GM23338 (cell line): ENCODE measurements around the gene UBE2Z. TPM values are rescaled to one million over a fixed set of nuclear protein-coding genes. Genes with fewer than 3 reads are reported as not detected.
A peak's percentile ranks its signal among the peaks of the same experiment; 100 is the strongest.

Experiments
- ATAC-seq: fragments of 200-7000 bp; cut with Tn5 transposase; 3 replicates; pipeline ENCODE4 v1.9.1; 2020
- DNase-seq: peaks from one replicate; pipeline ENCODE4 v3.0.0-alpha.2; 2015; ENCODE audit warnings: low spot score
- H2AFZ ChIP-seq: fragments of 200-600 bp; sonication (generic); 2 replicates; pipeline ENCODE4 v1.8.0; 2016; ENCODE audit warnings: antibody characterized with exemption, mild to moderate bottlenecking, moderate library complexity
- H3F3A ChIP-seq: fragments of 200-600 bp; sonication (generic); replicated peaks from 2 replicates; pipeline ENCODE4 v1.8.0; 2017; ENCODE audit warnings: antibody characterized with exemption, mixed run types, low read depth
- H3K27ac ChIP-seq: fragments of 200-600 bp; sonication (generic); 2 replicates; pipeline ENCODE4 v1.6.1; 2016; ENCODE audit warnings: low read depth
- H3K27me3 ChIP-seq: fragments of 200-600 bp; sonication (generic); 2 replicates; pipeline ENCODE4 v1.8.0; 2016; ENCODE audit warnings: mild to moderate bottlenecking, mixed run types, moderate library complexity; ENCODE audit not compliant: insufficient read depth
- H3K36me3 ChIP-seq: fragments of 200-600 bp; sonication (generic); 2 replicates; pipeline ENCODE4 v1.8.0; 2016; ENCODE audit warnings: mild to moderate bottlenecking; ENCODE audit not compliant: insufficient read depth
- H3K4me1 ChIP-seq: fragments of 200-600 bp; sonication (generic); 2 replicates; pipeline ENCODE4 v1.8.0; 2016; ENCODE audit warnings: mild to moderate bottlenecking, moderate library complexity; ENCODE audit not compliant: insufficient read depth
- H3K4me2 ChIP-seq: fragments of 200-600 bp; sonication (generic); 2 replicates; pipeline ENCODE4 v1.7.1; 2017; ENCODE audit warnings: mixed run types
- H3K4me3 ChIP-seq: fragments of 200-600 bp; sonication (generic); 2 replicates; pipeline ENCODE4 v1.6.1; 2016; ENCODE audit warnings: mixed run types
- H3K79me2 ChIP-seq: fragments of 200-600 bp; sonication (generic); replicated peaks from 2 replicates; pipeline ENCODE4 v1.8.0; 2017; ENCODE audit warnings: mild to moderate bottlenecking; ENCODE audit not compliant: insufficient read depth
- H3K9me2 ChIP-seq: fragments of 200-600 bp; sonication (generic); 2 replicates; pipeline ENCODE4 v1.8.0; 2017; ENCODE audit not compliant: insufficient read depth
- H4K20me1 ChIP-seq: fragments of 200-600 bp; sonication (generic); replicated peaks from 2 replicates; pipeline ENCODE4 v1.8.0; 2017; ENCODE audit warnings: mild to moderate bottlenecking; ENCODE audit not compliant: insufficient read depth
- H3K27ac Mint-ChIP-seq: 2 replicates; pipeline ENCODE4 v1.8.0; 2020; ENCODE audit warnings: inconsistent platforms, mild to moderate bottlenecking, moderate library complexity, mixed read lengths
- H3K27me3 Mint-ChIP-seq: 3 replicates; pipeline ENCODE4 v1.8.0; 2022; ENCODE audit warnings: low read depth, mild to moderate bottlenecking, moderate library complexity, mixed read lengths, inconsistent platforms; ENCODE audit not compliant: insufficient read depth, poor library complexity
- H3K36me3 Mint-ChIP-seq: 3 replicates; pipeline ENCODE4 v1.8.0; 2021; ENCODE audit warnings: low read depth, mild to moderate bottlenecking, inconsistent platforms, moderate library complexity, mixed read lengths
- H3K4me1 Mint-ChIP-seq: 3 replicates; pipeline ENCODE4 v1.8.0; 2020; ENCODE audit warnings: mild to moderate bottlenecking, inconsistent platforms, mixed read lengths
- H3K4me3 Mint-ChIP-seq: 3 replicates; pipeline ENCODE4 v1.8.0; 2021; ENCODE audit warnings: moderate library complexity, mild to moderate bottlenecking, inconsistent platforms, mixed read lengths
- H3K9me3 Mint-ChIP-seq: 3 replicates; pipeline ENCODE4 v1.8.0; 2020; ENCODE audit warnings: moderate library complexity, mild to moderate bottlenecking, inconsistent platforms, mixed read lengths
- ETS1 ChIP-seq: IDR thresholded peaks from 2 replicates; pipeline ENCODE4 v1.6.1; 2016; ENCODE audit warnings: antibody characterized with exemption
- EZH2 ChIP-seq: fragments of 200-600 bp; sonication (generic); IDR thresholded peaks from one replicate; pipeline ENCODE4 v1.8.0; 2017; ENCODE audit warnings: antibody characterized with exemption, mild to moderate bottlenecking, low read depth; ENCODE audit not compliant: unreplicated experiment
- JUNB ChIP-seq: IDR thresholded peaks from one replicate; pipeline ENCODE4 v1.6.1; 2016; ENCODE audit warnings: antibody characterized with exemption; ENCODE audit not compliant: unreplicated experiment
- NANOG ChIP-seq: IDR thresholded peaks from 2 replicates; pipeline ENCODE4 v1.6.1; 2016; ENCODE audit warnings: antibody characterized with exemption, borderline replicate concordance
- REST ChIP-seq: IDR thresholded peaks from one replicate; pipeline ENCODE4 v1.6.1; 2018; ENCODE audit warnings: antibody characterized with exemption; ENCODE audit not compliant: unreplicated experiment
- STAT1 ChIP-seq: IDR thresholded peaks from one replicate; pipeline ENCODE4 v1.6.1; 2016; ENCODE audit warnings: antibody characterized with exemption; ENCODE audit not compliant: unreplicated experiment
- ZNF114 ChIP-seq: fragments of 250-450 bp; sonication (Bioruptor Pico); IDR thresholded peaks from 2 replicates; pipeline ENCODE4 v1.5.0; 2020; ENCODE audit warnings: mild to moderate bottlenecking, moderate library complexity
- ZNF331 ChIP-seq: fragments of 250-450 bp; sonication (Bioruptor Pico); IDR thresholded peaks from 2 replicates; pipeline ENCODE4 v1.5.0; 2020; ENCODE audit warnings: low read depth, mild to moderate bottlenecking, moderate library complexity
- ZNF462 ChIP-seq: fragments of 250-450 bp; sonication (Bioruptor Pico); IDR thresholded peaks from 2 replicates; pipeline ENCODE4 v1.5.0; 2020; ENCODE audit warnings: mild to moderate bottlenecking, moderate library complexity
- polyA plus RNA-seq: library from polyadenylated mRNA; unstranded; fragments of >200 nt; fragmentation: Nextera tagmentation; extraction: Ambion mirVana; gene quantifications from 2 replicates; pipeline ENCODE4 v1.2.1, GENCODE V29; 2016
- total RNA-seq: library from RNA; depleted of rRNA; stranded (reverse); fragments of >200 nt; shearing (Covaris generic); gene quantifications from 2 replicates; pipeline ENCODE4 v1.2.3, GENCODE V29; 2014

The UBE2Z gene
- total and polyA plus RNA-seq, 2 experiments from 2014 or later, result 34.1 to 78.5 TPM

GRCh38 chr17:48929812-48930165, 21.6 kb downstream of the UBE2Z start:
- H3K9me3 Mint-ChIP-seq, result no peaks in the 10 kb centered on the region
- Histone ChIP-seq H3K36me3 (peaks cover 49% of the 10 kb centered on the region), H3K4me2 (no peak overlapping the region), H3K79me2 (no peaks in the 10 kb centered on the region), H3K9me2 (no peaks in the 10 kb centered on the region), H3K27ac (peak overlapping the region; percentile 69), H3K4me3 (no peak overlapping the region), H3K27me3 (no peaks in the 10 kb centered on the region), H2AFZ (no peak overlapping the region), H3F3A (peaks cover 45% of the 10 kb centered on the region), H4K20me1 (peaks cover 32% of the 10 kb centered on the region), H3K4me1 (no peaks in the 10 kb centered on the region)
- no peak for TF ChIP-seq ZNF114 (CRISPR knock-in tag)
- TF ChIP-seq ETS1, result no peak
- no peak for TF ChIP-seq EZH2
- TF ChIP-seq STAT1, result no peak
- no peak for TF ChIP-seq REST
- no peak for TF ChIP-seq NANOG
- no peak for TF ChIP-seq ZNF331 (CRISPR knock-in tag)
- no peak for TF ChIP-seq ZNF462 (CRISPR knock-in tag)
- no peak for TF ChIP-seq JUNB
- H3K4me1 Mint-ChIP-seq, result 0 out of 3 replicates have a peak, but pooled peaks cover 3% of the 10 kb centered on the region
- no peak overlapping the region for H3K4me3 Mint-ChIP-seq
- DNase-seq, result no peak
- H3K27ac Mint-ChIP-seq, result no peak overlapping the region
- peaks cover 85% of the 10 kb centered on the region for H3K36me3 Mint-ChIP-seq
- no peak for ATAC-seq
- H3K27me3 Mint-ChIP-seq, result peaks cover under 1% of the 10 kb centered on the region
